Skin of body (tissue), 2 donors: Measurements from ENCODE around the gene ZMAT3. TPM values are rescaled to one million over a fixed set of nuclear protein-coding genes. Genes with fewer than 3 reads are reported as not detected.

Experiments
- DNase-seq: peaks from one replicate; lab custom pipeline; 2025; lab: John Stamatoyannopoulos, UW
- total RNA-seq: library from RNA; depleted of rRNA; stranded (reverse); fragments of >200 nt; gene quantifications from one replicate; pipeline ENCODE4 v1.2.3, GENCODE V29; 2014

Gene ZMAT3
- total RNA-seq, 1 donor from 2014 or later = 4.7 TPM

GRCh38 chr3:179026636-179027035 lies 45.0 kb downstream of the ZMAT3 start:
- DNase-seq = no peak

GRCh38 chr3:179021119-179021903 lies 50.3 kb downstream of the ZMAT3 start:
- DNase-seq = no peak

GRCh38 chr3:179020112-179020511 lies 51.5 kb downstream of the ZMAT3 start:
- DNase-seq = no peak

DNA sequence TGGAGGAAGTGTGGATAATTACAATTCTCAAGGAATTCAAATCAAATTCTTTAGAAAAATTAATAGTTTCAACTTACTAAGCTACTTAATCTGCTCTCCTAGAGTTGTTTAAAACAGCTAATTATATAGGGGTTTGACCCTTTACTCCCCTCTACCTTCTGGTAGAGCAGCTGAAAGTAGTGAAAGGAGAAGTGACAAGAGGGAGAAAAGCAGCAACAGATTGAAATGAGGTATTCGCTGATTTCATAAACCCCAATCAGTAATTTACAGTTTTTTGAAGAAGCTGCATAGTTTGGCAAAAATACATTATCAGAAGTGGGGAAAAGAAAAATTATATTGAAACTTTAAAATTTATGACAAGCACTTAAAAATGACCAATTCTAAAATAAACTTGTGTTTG lies 52.8 kb downstream of the ZMAT3 start:
- DNase-seq = no peak

- DNase-seq = no peak
These were observed 54.5 kb downstream of the ZMAT3 start for GRCh38 chr3:179016979-179017670.

DNA sequence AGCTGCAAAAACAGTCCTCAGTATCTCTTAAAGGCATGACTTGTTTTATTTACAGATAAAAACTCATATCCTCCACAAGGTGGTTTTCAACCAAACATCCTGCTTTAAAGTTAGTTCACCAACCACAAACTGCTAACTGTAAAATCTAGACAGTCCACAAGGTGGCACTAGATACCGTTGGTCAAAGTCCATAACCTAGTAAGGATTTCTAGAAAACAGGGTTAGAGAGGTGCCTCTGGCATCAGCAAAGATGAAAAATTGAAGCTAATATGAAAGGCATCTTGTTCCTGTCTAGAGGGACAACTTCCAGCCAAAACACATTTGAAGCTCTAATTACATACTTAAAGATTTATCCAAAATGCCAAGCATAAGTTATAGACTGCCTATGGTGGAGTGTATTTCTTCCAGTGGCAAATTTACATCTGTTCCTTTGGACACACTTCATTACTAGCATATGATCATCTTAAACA lies 56.0 kb downstream of the ZMAT3 start:
- DNase-seq = peak; percentile 59

DNA sequence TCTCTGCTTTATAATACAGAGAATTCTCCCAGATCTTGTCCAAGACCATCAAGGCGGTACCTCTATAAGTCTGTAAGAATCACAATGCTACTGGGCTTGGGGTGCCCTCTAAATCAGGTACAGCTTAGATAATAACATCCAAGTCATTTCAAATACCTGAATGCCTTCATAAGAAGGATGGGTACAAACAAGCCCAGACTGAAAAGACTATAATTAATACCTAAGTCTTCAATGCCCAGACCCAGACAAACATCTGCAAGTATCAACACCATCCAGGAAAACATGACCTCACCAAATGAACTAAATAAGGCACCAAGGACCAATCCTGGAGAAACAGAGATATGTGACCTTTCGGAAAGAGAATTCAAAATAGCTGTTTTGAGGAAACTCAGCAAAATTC lies 65.9 kb downstream of the ZMAT3 start:
- DNase-seq = no peak

DNA sequence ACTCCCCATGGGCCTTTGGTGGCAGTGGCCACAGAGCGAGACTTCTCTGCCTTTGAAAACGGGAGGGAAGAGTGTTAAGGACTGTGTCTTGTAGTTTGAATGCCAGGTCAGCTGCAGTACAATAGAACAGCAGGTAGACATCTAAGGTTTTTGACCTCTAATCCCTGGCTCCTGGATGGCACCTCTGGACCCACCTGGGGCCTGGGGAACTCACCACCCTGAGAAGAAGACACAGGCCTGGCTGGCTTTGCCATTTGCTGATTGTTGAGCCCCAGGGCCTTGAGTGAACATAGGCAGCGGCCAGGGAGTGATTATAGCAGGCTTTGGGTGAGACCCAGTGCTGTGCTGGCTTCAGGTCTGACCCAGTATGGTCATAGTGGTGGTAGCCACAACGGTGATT lies 66.4 kb downstream of the ZMAT3 start:
- no peak for DNase-seq

DNA sequence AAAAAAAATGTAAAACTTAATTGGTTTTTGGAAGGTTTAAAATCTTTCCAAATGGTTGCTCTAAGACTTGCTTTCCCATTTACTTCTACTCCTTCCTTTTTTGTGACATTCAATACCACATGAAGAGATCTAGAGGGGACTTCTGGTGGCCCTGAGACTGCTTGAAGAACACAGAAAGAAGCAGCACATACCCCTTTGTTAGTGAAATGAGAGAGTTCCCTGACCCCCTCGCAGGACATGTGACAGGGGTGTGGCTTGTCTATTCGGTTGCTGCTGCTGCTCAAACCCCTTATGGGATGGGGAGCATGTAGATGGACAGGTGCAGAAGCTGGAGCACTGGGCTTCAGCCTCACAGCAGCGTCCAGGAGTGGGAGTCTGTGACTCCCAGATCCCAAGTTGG lies 71.0 kb downstream of the ZMAT3 start:
- no peak for DNase-seq

DNA sequence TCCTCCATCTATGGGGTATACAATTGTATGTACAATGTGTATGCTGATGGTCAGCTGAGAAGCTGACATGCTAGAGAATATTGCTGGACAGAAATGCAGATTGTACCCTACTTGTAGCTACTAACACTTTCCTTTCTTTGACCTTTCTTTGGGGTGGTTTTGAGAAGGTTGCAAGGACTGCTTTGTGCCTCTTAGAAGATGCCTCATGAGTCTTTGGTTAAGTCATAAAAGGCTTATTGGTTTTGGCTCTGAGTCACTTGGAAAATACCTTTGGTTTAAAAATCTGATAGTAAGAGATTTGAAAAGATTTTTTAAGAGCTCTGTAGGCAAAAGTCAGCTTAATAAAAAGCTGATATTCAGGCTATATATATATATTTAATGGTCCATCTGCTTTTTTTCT lies 71.5 kb downstream of the ZMAT3 start:
- no peak for DNase-seq

DNA sequence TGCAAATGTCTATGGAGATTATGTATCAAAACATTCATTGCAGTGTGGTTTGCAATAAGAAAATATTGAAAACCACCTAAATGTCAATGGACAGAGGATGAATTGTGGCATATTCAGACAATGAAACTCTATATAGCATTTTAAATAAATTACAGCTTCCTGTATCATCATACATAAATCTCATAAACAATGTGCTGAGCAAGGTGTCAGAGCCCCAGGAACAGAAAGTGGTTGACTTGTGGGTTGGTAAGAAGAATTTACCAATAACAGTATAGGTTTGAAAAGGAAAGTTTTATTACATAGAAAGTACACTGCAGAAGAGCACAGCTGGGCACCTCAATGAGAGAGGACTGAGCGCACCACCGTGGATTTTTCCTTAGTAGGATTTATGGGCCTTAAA lies 75.2 kb downstream of the ZMAT3 start:
- DNase-seq = no peak

GRCh38 chr3:178990293-178990692 lies 81.3 kb downstream of the ZMAT3 start:
- no peak for DNase-seq

GRCh38 chr3:178989821-178990220 lies 81.8 kb downstream of the ZMAT3 start:
- DNase-seq = no peak

- DNase-seq = no peak
These were observed 83.9 kb downstream of the ZMAT3 start for GRCh38 chr3:178987745-178988144.

DNA sequence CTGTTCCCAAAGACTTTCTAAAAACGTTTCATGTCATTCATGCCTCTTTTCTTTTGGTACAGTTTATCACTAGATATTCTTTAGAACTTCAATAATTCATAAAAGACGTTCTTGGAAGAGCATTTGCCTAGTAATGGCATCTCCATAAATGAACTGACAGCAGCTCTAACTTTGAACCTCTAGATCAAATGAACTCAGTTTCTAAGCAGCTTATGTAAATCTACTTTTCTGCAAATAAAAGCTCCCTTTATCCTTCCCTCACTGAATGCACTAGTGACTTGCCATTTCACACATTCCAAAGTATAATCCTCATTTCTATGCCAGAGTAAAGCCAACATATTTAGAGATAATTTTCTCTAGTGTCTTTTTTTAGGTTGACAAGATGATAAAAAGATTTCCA lies 85.2 kb downstream of the ZMAT3 start:
- no peak for DNase-seq

GRCh38 chr3:178982137-178982536 lies 89.5 kb downstream of the ZMAT3 start:
- no peak for DNase-seq

GRCh38 chr3:178975320-178975719 lies 96.3 kb downstream of the ZMAT3 start:
- no peak for DNase-seq

- DNase-seq = no peak
These were observed 100.0 kb downstream of the ZMAT3 start for GRCh38 chr3:178971614-178972013.

DNA sequence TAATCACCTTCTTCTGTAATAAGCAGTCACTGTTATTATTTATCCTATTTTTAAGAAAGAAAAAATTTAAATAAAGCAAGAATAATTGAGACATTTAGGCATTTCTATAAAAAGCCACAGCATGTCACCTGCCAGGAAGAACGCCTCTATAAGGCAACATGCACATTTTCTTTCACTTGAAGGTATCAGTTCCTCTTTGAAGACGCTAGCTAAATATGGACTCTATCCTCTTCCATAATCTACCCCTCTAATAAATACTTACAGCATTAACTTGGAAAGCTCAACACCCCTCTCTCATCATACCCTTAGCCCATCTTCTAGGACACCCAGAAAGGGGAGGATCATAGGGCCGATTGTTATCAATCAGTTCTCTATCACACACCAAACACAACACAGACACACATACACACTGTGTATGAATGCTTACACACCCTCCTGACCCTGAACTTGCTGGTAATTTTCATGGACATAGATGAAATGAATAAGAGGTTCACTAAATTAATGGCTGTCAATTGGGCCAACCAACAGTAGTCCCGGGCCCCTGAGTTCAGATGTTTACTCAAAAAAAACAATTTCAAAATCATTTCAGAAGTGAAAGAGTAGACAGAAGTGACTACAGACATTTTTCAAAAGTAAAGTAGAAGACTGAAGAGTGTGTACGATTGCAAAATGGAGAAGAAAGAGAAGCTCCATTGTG lies 102.5 kb downstream of the ZMAT3 start:
- no peak for DNase-seq
